Trophoblast cell (in vitro differentiated cells and primary cell): ENCODE data around the gene NCAPH2.
A peak's percentile ranks its signal among the peaks of the same experiment; 100 is the strongest.
"Not testable (repeated sequence)": the region's sequence is repeated elsewhere in the genome, so short reads cannot be mapped to it uniquely, and the experiment has no call there.

Experiments
- DNase-seq, 2 donors: peaks; one replicate each; pipeline ENCODE4 v3.0.0-alpha.2; 2016
- H2AFZ ChIP-seq: 2 replicates; pipeline ENCODE4 v1.6.1; 2013; ENCODE audit warnings: low read length, moderate library complexity, mild to moderate bottlenecking; ENCODE audit not compliant: insufficient read depth, poor library complexity
- H2AK5ac ChIP-seq: 2 replicates; pipeline ENCODE4 v1.6.1; 2013; ENCODE audit warnings: mild to moderate bottlenecking, low read length
- H2BK120ac ChIP-seq: 2 replicates; pipeline ENCODE4 v1.6.1; 2013; ENCODE audit warnings: low read length, mild to moderate bottlenecking, moderate library complexity; ENCODE audit not compliant: insufficient read depth, poor library complexity
- H2BK12ac ChIP-seq: 2 replicates; pipeline ENCODE4 v1.6.1; 2013; ENCODE audit warnings: mild to moderate bottlenecking, low read length, moderate library complexity
- H2BK5ac ChIP-seq: 2 replicates; pipeline ENCODE4 v1.6.1; 2013; ENCODE audit warnings: low read length, low read depth, moderate library complexity, mild to moderate bottlenecking; ENCODE audit not compliant: poor library complexity
- H3K14ac ChIP-seq: 2 replicates; pipeline ENCODE4 v1.6.1; 2013; ENCODE audit warnings: mild to moderate bottlenecking, low read length
- H3K18ac ChIP-seq: 2 replicates; pipeline ENCODE4 v1.6.1; 2013; ENCODE audit warnings: mild to moderate bottlenecking, low read length
- H3K23ac ChIP-seq: 2 replicates; pipeline ENCODE4 v1.6.1; 2013; ENCODE audit warnings: low read length
- H3K27ac ChIP-seq: 2 replicates; pipeline ENCODE4 v1.5.1; 2013; ENCODE audit warnings: low read depth, mild to moderate bottlenecking, inconsistent platforms, low read length, moderate library complexity
- H3K27me3 ChIP-seq: 2 replicates; pipeline ENCODE4 v1.6.1; 2013; ENCODE audit warnings: inconsistent platforms, mild to moderate bottlenecking, low read length, moderate library complexity; ENCODE audit not compliant: insufficient read depth
- H3K36me3 ChIP-seq, 2 experiments: 1 replicate in 1 of 2; 2 replicates in 1 of 2; pipeline ENCODE4 v1.6.1; 2013; ENCODE audit warnings: low read length in 2 of 2, mild to moderate bottlenecking in 2 of 2, moderate library complexity in 1 of 2; ENCODE audit not compliant: insufficient read depth in 2 of 2, control insufficient read depth in 1 of 2
- H3K4ac ChIP-seq: 2 replicates; pipeline ENCODE4 v1.6.1; 2013; ENCODE audit warnings: low read depth, mild to moderate bottlenecking, low read length, moderate library complexity
- H3K4me1 ChIP-seq, 2 experiments: 1 replicate in 1 of 2; 2 replicates in 1 of 2; pipeline ENCODE4 v1.6.1; 2013; ENCODE audit warnings: low read length in 2 of 2, mild to moderate bottlenecking in 2 of 2, moderate library complexity in 1 of 2; ENCODE audit not compliant: insufficient read depth in 2 of 2, control insufficient read depth in 1 of 2
- H3K4me2 ChIP-seq: 2 replicates; pipeline ENCODE4 v1.6.1; 2013; ENCODE audit warnings: inconsistent platforms, mild to moderate bottlenecking, low read length, moderate library complexity
- H3K4me3 ChIP-seq: 2 replicates; pipeline ENCODE4 v1.5.1; 2013; ENCODE audit warnings: mild to moderate bottlenecking, low read depth, low read length, inconsistent platforms
- H3K79me1 ChIP-seq: one replicate; pipeline ENCODE4 v1.6.1; 2013; ENCODE audit warnings: low read length
- H3K79me2 ChIP-seq: 2 replicates; pipeline ENCODE4 v1.6.1; 2013; ENCODE audit warnings: low read length, mild to moderate bottlenecking; ENCODE audit not compliant: control insufficient read depth, insufficient read depth, poor library complexity
- H3K9ac ChIP-seq: 2 replicates; pipeline ENCODE4 v1.6.1; 2013; ENCODE audit warnings: mild to moderate bottlenecking, low read length
- H3K9me3 ChIP-seq: 2 replicates; pipeline ENCODE4 v1.6.1; 2013; ENCODE audit warnings: low read depth, mild to moderate bottlenecking, control low read depth, inconsistent platforms, low read length; ENCODE audit not compliant: insufficient read depth
- H4K12ac ChIP-seq: 2 replicates; pipeline ENCODE4 v1.6.1; 2013; ENCODE audit warnings: low read depth, mild to moderate bottlenecking, low read length, moderate library complexity
- H4K8ac ChIP-seq: 2 replicates; pipeline ENCODE4 v1.6.1; 2013; ENCODE audit warnings: low read depth, mild to moderate bottlenecking, low read length, moderate library complexity
- H4K91ac ChIP-seq: one replicate; pipeline ENCODE4 v1.6.1; 2013; ENCODE audit warnings: low read depth, mild to moderate bottlenecking, low read length, moderate library complexity
- WGBS: extraction: QIAGEN DNeasy Blood & Tissue Kit; methylation state at CpG from one replicate; pipeline ENCODE4 v1.1.7; 2013; ENCODE audit warnings: missing lambda C conversion rate; ENCODE audit not compliant: insufficient read length, insufficient coverage; ENCODE audit errors: extremely low coverage; 5-methylcytosine and 5-hydroxymethylcytosine counted together

Gene NCAPH2

GRCh38 chr22:50540381-50540780 is 32.4 kb downstream of the NCAPH2 start:
- Histone ChIP-seq H3K79me2 (no peaks in the 10 kb centered on the region), H3K14ac (no peak overlapping the region), H3K9ac (no peak overlapping the region), H2AK5ac (no peak overlapping the region), H3K9me3 (no peaks in the 10 kb centered on the region), H4K91ac (no peak overlapping the region), H3K27me3 (no peaks in the 10 kb centered on the region), H4K8ac (no peak overlapping the region), H3K4ac (no peak overlapping the region), H3K23ac (no peak overlapping the region), H4K12ac (no peak overlapping the region), H3K36me3 (no peaks in the 10 kb centered on the region), H3K27ac (no peak overlapping the region), H3K4me1 (peaks cover 10 to 14% of the 10 kb centered on the region in 2 experiments), H3K4me3 (no peak overlapping the region), H3K4me2 (no peak overlapping the region), H3K18ac (no peak overlapping the region), H3K79me1 (peaks cover 7% of the 10 kb centered on the region), H2BK12ac (no peak overlapping the region), H2AFZ (no peak overlapping the region), H2BK5ac (no peak overlapping the region), H2BK120ac (no peak overlapping the region)
- no CpG with 5 or more reads among the region's 10 CpGs for WGBS
- no peak for DNase-seq

- not testable (repeated sequence) for H2AFZ ChIP-seq, H3K27ac ChIP-seq, H3K4me3 ChIP-seq, H2BK12ac ChIP-seq, H3K36me3 ChIP-seq, H2AK5ac ChIP-seq, H3K4me2 ChIP-seq, H3K79me1 ChIP-seq, H3K23ac ChIP-seq, H3K9ac ChIP-seq, H4K8ac ChIP-seq, H3K27me3 ChIP-seq, H2BK120ac ChIP-seq, H3K79me2 ChIP-seq, H3K4ac ChIP-seq, H3K9me3 ChIP-seq, H4K12ac ChIP-seq, H3K18ac ChIP-seq, H3K14ac ChIP-seq, H4K91ac ChIP-seq, H2BK5ac ChIP-seq
- peak; percentile 78 to 90 for DNase-seq
- no CpG with 5 or more reads among the region's 5 CpGs for WGBS
- H3K4me1 ChIP-seq: peaks cover 17 to 22% of the 10 kb centered on the region in 2 experiments
Measured at GRCh38 chr22:50541667-50542026, 33.6 kb downstream of the NCAPH2 start.

DNA sequence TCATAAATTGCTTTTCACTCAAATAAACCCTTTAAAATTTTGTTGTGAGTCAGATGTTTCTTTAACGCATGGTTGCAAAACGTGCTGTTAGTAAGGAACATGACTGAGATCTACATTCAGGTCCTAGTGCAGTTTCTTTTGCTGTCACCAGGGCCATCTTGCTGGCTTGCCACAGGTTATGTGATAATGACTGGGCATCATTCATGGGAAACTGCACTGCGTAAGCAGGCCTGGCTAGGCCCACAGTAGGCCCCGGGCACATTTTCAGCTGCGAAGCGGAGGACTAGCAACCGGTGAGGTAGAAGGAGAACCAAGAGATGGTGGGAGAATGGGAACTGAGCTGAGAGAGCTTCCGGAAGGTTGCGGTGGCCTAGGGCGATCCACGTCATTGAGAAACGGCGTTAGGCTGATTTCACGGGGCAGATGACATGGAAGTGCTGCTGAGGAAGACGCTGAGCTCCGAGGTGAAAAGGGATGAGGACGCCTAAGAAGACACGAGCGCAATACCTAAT is 34.4 kb downstream of the NCAPH2 start:
- no peak overlapping the region for H3K4me2 ChIP-seq
- H4K8ac ChIP-seq: no peak overlapping the region
- no peak overlapping the region for H3K14ac ChIP-seq
- H2AFZ ChIP-seq: no peak overlapping the region
- no peak overlapping the region for H3K18ac ChIP-seq
- H3K4ac ChIP-seq: no peak overlapping the region
- H3K79me1 ChIP-seq: peaks cover 7% of the 10 kb centered on the region
- H2AK5ac ChIP-seq: no peak overlapping the region
- peaks cover 17 to 22% of the 10 kb centered on the region in 2 experiments for H3K4me1 ChIP-seq
- H2BK5ac ChIP-seq: no peak overlapping the region
- H3K27me3 ChIP-seq: no peaks in the 10 kb centered on the region
- no peaks in the 10 kb centered on the region for H3K36me3 ChIP-seq
- peak in 1 of 2 donors; percentile 72 for DNase-seq
- no peak overlapping the region for H2BK12ac ChIP-seq
- H4K91ac ChIP-seq: no peak overlapping the region
- no peaks in the 10 kb centered on the region for H3K79me2 ChIP-seq
- no peak overlapping the region for H3K23ac ChIP-seq
- no CpG with 5 or more reads among the region's 19 CpGs for whole genome bisulfite sequencing
- no peak overlapping the region for H3K27ac ChIP-seq
- H3K4me3 ChIP-seq: no peak overlapping the region
- no peaks in the 10 kb centered on the region for H3K9me3 ChIP-seq
- H3K9ac ChIP-seq: no peak overlapping the region
- H4K12ac ChIP-seq: no peak overlapping the region
- no peak overlapping the region for H2BK120ac ChIP-seq

- no peaks in the 10 kb centered on the region for H3K27me3 ChIP-seq
- H2AFZ ChIP-seq: peak overlapping the region; percentile 52
- no peak overlapping the region for H4K12ac ChIP-seq
- peak overlapping the region; percentile 20 for H2BK120ac ChIP-seq
- H2BK5ac ChIP-seq: no peak overlapping the region
- no peak overlapping the region for H3K27ac ChIP-seq
- peaks cover 13 to 20% of the 10 kb centered on the region in 2 experiments for H3K4me1 ChIP-seq
- peak overlapping the region; percentile 57 for H3K14ac ChIP-seq
- peak overlapping the region; percentile 61 for H3K4me2 ChIP-seq
- no peak overlapping the region for H2AK5ac ChIP-seq
- peak overlapping the region; percentile 78 for H4K8ac ChIP-seq
- H3K9me3 ChIP-seq: no peaks in the 10 kb centered on the region
- no peak overlapping the region for H3K18ac ChIP-seq
- H3K9ac ChIP-seq: no peak overlapping the region
- peak; percentile 91 to 95 for DNase-seq
- no peak overlapping the region for H3K4me3 ChIP-seq
- no peaks in the 10 kb centered on the region for H3K79me2 ChIP-seq
- H4K91ac ChIP-seq: peak overlapping the region; percentile 45
- H3K23ac ChIP-seq: no peak overlapping the region
- H3K36me3 ChIP-seq: no peaks in the 10 kb centered on the region
- peak overlapping the region; percentile 82 for H2BK12ac ChIP-seq
- peaks cover 5% of the 10 kb centered on the region for H3K79me1 ChIP-seq
- no CpG with 5 or more reads among the region's 52 CpGs for WGBS
- no peak overlapping the region for H3K4ac ChIP-seq
Measured at GRCh38 chr22:50544078-50544745, 36.2 kb downstream of the NCAPH2 start.
